Limb (tissue), 2 donors: ENCODE measurements around the gene TOGARAM2.
A peak's percentile ranks its signal among the peaks of the same experiment; 100 is the strongest.

Source experiments
- DNase-seq, 2 donors: peaks; one replicate each; pipeline ENCODE4 v3.0.0-alpha.2; 2016; ENCODE audit errors: extremely low spot score in 2 of 2

Gene TOGARAM2

DNA sequence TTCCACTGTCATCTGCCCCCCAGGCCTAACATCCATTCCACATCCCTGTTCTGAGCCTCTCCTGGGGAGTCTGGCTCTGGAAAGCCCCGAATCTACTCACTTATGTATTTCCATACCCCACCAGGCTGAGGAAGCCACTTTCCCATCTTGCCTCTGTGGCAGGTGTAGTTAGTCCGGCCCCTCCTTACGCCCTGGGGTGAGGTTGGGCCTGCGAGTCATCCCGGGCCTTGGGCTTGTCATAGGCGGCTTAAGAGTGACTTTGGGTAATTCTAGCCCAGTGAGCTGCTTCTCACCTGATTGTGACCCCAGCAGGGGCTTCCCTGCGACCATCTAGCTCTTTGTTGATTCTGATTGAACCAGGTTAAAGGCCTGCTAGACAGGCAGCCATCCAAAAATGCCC lies 72.1 kb downstream of the TOGARAM2 start:
- no peak for DNase-seq

DNA sequence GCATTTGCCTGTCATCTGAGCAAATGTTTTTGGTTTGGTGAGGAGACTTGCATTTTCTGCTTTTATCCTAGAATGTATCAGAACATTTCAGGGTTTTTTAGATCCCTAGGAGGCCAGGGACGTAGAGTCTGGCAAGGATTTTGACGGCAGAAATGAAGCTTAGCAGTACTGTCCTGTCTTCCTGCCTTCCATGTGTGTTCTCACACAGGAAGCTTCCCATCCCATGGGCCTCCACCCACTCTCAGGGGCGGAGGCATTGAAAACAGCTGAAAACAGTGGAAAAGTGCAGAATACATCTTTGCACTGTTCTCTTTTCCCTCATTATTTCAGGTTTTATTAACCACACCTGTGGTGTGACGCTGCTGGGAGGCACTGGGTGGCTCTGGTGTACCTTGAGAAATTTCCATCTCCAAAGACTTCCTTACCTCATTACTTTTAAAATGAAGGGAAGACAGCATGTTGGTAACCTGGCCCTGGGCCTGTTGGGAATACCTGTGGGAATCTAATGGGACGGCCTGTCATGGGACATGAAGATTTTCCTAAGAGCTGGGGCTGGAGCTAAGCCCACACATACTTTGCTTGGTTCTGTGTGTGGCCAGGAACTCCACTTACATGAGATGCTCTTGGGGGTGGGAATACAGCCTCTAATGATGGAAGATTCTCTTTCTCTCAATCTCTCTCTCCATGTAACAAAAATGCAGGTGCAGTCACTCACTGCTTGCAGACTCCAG lies 72.7 kb downstream of the TOGARAM2 start:
- no peak for DNase-seq

DNA sequence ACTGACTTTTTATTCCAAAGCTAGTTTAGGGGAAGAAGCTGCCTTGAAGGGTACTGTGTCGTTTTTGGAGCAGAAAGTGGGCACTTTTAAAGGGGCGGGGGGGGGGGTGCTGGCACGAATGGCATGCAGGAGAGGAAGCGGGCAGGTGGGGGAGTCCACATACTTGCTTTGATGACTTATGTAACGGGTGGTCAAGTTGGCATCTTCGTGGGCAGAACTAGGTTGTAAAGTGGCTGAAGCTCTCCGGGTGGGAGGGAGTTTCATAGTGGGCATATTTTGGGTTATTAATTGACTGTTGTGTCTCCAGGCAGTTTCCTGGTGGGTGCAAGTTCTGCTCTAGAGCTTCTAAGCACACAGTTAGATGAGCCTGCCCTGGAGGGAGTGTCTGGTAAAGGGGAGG lies 73.3 kb downstream of the TOGARAM2 start:
- DNase-seq: no peak

DNA sequence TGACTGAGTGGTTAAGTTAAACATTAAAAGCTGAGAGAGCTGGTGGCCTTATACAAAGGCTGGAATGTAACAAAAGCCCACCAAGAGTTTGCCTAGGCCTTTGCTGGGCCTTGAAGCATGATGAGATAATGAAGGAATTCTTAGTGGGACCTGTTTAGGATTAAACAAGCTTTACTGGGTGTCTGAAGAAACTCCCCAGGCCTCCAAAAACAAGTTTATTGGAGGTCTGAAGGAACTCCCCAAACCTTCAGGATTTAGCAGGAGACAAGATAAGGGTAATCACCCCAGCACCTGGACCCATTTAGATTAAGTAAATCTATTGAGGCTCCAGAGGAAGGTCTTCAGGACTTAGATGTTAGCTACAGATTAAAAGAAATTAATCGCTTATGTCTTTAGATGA lies 74.5 kb downstream of the TOGARAM2 start:
- no peak for DNase-seq

DNA sequence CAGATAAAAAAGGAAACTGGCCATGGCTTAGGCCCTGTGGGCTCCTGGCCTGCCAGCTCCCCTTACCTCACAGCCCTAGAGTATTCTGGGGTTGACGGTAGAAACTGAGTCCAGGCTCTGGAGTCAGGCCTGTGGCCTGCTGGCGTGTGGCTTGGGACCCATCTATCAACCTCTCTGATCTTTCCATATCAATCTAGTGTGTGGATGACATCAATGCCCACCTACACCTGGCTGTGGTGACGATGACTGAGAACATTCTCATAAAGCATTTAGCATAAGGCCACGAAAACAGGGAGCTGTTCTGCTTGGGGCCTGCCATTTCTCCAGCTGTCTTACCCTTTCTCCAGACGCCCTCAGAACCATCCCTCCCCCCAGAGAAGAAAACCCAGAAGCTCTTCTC lies 75.4 kb downstream of the TOGARAM2 start:
- DNase-seq: no peak

DNA sequence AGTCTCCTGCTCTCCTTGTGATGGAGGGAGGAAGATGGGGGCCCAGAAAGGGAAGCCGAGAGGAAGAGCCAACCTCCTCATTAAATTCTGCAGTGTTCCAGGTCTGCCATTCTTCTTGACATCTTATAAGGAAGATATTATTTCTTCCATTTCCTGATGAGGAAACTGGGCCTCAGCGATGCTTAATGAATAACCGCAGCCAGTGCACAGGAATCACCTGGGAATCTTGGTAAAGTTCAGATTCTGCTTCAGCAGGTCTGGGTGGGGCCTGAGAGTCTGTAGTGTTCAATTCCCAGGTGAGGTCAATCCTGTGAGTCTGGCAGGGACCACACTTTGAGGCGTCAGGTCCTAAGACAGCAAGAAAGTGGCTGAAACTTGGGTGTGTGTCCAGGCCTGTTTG lies 75.9 kb downstream of the TOGARAM2 start:
- DNase-seq: no peak

DNA sequence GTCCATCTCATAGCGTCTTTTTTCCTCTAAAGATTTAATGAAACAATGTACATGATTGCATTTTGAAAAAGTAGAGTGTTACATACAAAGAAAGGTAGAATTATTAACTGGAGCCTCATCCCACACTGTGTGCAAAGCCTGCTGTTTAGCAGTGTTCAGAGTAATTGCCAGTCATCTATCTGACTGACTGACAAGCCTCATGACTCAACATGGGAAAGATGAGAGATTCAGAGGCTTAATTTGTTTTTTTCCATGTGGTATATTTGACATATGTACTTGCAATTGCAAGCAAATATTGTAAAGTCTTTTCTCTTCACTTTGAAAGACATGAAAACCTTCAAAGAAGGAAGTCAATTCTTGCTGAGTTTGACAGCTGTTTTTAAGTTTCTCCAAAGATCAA lies 78.5 kb downstream of the TOGARAM2 start:
- no peak for DNase-seq

DNA sequence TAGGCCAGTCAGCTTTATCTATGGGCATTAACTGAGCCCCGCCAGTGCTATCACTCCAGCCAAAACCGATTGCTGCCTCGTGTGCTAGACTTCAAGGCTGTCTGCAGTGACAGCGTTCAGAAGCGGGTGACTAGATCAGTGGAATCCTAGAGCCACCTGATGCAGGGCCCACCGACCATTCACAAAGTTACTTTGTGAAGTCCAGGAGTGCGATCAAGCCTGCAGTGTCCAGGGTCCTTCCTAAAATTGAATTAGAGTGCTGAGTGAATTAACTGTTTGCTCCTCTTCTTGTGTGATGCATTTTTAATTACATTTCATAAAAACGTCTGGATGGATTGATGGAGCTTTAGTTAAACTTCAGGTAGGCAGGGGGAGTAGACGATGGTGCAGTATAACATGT lies 79.3 kb downstream of the TOGARAM2 start:
- DNase-seq: no peak

DNA sequence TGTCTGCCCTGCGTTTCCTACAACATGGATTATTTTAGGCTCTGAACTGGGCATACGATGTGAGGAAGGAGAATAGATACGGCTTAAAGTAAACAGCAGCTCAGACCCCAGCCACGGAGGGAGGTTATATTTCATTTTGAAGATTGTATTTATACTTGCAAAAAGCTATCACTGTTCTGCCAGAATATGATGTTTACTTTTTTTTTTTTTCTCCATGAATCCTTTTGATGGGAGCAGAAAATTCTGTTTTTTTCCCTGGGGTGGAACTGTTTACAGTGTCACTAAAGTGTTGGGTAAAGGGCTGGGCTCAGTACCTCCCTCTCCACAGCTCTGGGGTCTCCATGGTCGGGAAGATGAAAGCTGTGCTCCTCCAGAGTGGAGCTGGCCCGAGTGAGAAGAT lies 80.1 kb downstream of the TOGARAM2 start:
- DNase-seq: no peak

DNA sequence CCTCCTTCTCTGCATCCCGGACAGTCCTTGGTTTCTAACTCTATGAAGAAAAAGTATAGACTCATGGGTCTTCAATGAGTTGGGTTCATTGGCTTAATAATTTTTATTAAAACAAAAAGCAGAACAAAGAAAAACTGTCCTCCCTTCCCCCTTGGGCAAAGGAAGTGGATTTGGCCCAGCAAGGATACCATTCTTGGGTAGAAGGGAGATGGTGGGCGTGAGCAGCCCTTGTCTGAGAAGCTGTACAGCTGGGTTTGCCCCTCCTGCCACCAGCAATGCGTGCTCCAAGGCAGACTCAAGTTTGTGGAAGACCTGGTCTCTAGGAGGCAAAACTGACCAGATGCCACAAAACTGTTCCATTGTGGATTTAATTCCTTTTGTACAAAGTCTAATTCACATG lies 80.5 kb downstream of the TOGARAM2 start:
- DNase-seq: no peak

DNA sequence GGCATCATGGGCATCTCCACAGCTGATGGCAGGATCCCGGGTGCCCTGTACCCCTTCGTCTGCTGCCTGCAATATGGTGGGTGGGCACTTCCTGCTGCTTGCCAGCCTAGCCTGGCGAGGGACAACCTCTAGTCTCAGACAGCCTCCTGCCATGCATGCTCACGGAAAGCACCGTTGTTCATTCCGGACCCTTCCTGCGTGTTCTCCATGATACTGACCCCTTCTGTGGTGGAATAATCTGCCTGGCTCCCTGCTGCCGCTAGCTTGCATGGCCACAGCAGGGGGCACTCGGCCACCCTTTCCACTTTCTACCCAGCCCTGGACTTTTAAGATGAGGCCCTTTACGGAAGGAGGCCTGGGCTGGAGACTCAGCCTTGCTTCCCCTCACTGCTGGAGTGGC lies 81.3 kb downstream of the TOGARAM2 start:
- DNase-seq: no peak

DNA sequence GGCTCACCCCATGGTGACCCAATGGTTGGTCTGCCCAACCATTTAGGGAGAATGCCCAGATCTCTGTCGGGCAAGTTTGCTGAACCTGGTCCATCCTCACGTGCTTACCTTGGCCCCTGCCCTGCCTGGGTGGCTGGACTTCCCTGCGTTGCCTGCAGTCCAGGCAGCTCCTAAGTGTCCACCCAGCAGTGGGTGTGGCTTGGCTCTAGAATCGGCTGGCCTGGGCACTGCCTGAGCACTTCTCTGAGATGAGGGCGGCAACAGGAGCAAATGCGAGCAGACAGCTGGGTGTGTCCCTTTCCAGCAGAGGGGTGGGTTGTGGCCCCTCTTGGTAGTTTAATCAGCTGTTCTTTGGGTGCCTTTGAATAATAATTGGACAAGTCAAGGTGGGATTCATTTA lies 82.0 kb downstream of the TOGARAM2 start:
- DNase-seq: no peak

DNA sequence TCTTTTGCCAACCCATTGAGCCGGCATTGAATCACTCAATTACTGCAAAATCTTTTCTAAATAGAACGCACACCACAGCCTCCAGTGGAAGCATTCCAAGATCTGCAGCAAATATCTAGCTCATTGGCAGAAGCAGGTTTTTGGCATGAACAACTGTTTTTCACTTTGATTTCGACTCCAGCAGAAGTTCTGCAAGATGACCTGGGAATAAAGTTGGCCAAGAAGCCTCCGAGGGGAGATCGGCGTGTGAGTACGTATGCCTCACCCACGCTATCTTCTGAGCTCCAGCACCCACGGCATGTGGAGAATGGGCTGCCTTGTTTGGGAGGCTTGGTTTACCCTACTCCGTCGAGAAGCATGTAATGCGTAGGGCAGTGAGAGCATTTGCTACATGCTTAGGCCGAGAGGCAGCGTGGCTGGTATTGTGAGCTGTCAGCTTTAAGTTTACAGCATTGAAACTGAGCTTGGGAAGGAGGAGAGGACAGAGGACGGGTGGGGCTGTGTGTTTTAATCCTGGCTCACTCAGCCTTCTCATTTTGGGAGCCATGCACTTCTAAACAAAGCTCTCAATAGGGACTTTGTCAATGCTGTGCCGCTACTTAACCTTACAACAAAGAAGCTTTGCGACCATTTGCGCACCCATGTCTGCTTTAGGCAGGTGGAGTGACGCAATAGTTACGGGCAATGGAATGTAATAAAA lies 82.7 kb downstream of the TOGARAM2 start:
- peak; percentile 42 to 69 for DNase-seq

DNA sequence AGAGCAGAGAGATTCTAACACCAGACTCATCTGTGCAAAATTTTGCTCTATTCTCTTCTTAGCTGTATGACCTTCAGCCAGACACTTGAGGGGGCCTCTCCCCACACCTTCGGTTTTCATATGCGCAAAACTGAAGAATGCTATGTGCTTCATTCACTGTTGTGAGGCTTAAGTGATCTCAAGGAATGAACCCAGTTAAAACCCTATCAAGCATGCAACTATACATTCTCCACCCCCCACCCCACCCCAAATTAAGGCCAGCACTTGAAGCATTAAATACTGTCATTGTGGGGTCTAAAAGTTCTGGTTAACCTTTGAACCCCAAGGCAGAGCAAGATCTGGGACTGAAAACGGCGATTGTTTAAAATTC lies 83.2 kb downstream of the TOGARAM2 start:
- peak in 1 of 2 donors; percentile 16 for DNase-seq

DNA sequence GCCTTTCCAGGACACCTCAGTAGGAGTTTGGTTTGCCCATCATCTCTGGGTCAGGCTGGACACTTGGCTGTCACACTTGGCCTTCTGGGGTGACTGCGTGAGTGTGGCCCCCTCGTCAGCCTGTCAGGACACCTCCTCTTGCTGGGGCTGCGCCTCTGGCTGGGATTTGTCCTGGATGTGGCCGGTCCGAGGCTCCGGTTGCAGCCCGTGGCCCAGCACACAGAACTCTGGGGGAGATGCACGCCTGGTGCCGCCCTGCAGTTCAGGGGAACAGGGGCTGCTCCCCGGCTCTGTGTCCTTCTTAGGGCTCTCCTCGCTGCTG lies 83.6 kb downstream of the TOGARAM2 start:
- no peak for DNase-seq

DNA sequence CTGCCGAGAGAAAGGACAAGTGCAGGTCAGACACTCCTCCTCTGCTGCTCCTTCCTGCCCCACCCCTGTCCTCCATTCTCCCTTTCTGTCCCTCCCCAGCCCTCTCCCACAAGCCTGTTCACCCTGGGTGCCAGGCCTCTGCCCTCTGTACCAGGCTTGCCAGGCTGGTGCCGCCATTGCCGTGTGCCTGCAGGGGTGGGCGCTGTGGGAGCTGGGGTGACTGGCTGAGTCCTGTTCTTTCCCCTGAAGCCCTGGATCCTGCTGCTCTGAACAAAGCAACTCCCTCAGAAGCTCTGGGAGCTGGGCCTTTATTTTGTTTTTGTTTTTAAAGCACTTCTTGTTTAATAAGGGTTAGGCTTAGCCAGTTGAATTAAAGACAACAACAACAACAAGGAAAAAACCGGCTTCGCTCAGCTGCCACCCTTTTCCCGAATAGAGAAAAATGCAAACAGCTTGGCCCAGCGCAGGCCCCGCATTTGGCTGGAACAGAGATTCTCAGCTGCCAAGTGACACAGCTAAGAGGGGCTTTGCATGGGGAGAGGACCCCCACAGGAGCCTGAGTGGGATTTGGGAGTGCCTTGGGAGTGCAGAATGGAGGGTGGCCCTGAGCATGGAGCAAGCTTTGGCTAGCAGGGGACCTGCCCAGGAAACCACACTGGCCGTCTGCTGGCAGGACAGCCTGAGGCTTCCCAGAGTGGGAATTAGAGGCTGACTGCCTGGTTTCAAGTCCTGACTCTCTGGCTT lies 84.1 kb downstream of the TOGARAM2 start:
- DNase-seq: no peak

DNA sequence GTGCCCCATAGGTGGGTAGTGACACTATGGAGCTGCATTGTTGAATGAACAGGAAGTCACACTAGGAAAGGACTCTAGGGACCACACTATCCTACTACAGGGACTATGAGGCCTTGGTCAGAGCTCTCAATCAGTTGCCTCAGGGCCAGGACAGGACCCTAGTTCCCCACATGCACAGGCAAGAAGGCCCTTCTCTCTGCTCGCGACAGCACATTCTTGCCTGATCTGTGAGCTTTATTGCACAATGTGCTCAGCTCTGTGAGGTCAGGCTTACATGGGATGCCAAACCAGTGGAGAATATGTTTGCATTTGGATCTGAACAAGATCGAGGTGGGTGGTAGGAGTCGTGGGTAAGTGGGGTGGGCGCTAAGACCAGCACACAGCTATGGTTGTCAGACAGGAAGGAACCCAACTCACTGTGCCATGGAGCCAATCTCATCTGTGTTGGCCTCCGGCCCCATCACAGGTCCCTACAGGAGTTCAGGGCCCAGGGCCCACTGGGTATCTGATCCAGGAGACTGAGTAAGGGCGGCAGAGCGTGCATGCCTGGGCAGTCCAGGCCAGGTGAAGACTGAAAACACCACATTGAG lies 85.3 kb downstream of the TOGARAM2 start:
- no peak for DNase-seq

DNA sequence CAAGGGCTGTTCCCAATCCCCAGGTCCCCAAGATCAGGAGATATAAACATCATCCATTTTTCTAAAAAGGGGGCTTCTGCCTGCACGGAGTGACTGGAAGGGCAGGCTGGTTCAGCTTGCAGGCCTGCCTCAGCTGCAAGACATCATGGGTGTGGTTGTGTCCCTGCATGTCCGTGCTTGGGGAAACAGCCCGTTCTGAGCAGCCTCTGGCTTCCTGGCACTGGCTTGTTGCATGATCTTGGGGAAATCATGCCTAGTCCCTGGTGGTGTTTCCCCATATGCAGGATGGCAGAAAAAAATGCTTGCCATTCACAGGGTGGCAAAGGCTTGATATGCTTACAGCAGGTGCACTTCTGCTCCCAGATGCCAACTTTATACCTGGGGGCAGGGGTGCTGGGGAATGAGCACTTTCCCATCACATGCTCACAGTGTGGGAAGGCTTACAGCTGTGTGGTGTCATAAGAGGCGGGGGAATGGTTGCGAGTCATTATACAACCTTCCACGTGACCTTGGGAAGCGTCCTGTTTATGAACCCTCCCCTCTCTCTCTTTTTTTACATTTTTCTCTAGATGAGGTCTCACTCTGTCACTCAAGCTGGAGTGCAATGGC lies 86.0 kb downstream of the TOGARAM2 start:
- DNase-seq: no peak

DNA sequence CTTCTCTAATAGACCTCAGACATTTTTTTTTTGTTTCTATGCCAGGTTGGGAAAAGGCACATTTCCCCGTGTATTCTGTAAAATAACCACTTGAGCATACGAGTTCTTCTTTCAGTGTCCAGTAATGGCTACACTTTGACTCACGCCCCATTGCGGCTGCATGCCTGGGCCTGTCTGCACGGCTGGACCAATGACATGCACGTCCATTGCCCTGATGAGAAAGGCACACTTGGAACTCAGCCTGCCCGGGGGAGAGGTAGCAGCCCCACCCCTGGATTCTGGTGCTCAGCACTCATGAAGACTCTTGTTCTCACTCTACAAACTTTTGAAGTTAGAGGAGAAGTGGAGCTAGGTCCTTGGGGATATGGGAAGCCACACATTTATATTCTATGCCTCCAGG lies 87.4 kb downstream of the TOGARAM2 start:
- DNase-seq: no peak

DNA sequence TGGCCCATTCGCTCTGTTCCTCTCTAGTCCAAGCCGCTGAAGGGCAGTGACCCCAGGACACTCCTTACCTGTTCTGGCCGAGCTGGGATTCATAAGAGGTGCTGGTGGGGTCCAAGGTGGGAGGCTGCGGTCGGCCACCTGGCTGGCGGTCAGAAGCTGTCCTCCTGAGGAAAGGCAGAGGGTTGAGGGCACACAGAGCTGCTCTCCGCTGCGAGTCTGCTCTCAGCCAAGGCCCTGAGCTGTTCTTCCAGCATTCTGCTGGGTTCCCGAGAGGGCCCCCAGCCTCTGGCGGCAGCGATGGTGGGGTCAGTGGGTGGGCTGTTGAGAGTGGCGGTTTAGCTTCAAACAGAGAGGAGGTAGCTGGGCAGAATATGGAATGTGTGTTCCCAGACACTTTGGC lies 89.4 kb downstream of the TOGARAM2 start:
- no peak for DNase-seq

DNA sequence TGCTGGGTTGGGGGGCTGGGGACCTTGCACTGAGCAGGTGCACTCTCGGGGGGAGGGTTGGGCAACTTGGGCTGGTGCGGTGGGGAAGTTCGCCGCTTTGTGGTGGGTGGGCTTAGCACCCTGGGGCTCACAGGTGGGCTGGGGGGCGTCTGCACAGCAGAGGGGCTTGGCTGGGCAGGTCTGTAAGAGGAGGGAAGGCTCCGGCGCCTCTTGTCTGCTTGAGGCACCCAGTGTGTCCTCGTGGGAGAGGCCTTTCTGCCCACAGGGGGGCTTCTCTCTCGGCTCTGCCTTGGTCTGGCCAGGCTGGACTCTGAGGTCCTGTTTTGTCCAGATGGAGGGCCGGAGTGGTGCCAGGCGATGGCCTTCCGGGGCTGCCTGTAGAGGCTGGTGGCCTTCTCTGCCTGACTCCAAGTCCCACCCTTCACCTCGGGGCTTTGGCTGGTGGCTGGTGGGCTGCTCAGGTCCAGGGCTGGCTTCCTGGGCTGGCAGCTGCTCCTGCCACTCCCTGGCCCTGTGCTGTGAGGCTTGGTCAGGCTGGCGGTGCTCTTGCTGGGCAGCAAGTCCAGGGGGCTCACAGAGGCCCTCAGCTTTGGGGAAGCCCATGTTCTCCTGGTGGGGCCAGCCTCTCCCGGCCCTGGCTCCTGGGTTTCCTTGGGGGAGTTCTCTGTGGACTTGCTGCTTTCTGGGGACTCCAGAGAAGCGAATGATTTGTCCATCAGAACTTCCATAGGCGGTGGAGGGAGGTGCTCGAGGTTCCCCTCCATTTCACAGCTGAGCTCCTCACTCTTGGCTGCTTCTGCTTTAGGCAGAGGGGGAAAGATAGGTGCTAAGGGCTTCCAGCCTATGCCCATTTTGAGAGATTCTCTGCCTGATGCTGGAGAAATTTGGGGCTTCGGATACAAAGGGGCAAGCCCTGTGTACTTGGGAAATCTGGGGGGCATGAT lies 90.2 kb downstream of the TOGARAM2 start:
- DNase-seq: no peak
